HG03025 (cell line): Measurements from ENCODE around the gene TRDMT1.

Experiments
- ATAC-seq: cut with Tn5 transposase; IDR thresholded peaks from one replicate; pipeline ENCODE4 v1.9.1; 2021; ENCODE audit warnings: mild to moderate bottlenecking, moderate library complexity; ENCODE audit not compliant: unreplicated experiment, low FRiP score

The TRDMT1 gene

GRCh38 chr10:17232276-17232960 is 30.9 kb upstream of the TRDMT1 start:
- ATAC-seq, result no peak

DNA sequence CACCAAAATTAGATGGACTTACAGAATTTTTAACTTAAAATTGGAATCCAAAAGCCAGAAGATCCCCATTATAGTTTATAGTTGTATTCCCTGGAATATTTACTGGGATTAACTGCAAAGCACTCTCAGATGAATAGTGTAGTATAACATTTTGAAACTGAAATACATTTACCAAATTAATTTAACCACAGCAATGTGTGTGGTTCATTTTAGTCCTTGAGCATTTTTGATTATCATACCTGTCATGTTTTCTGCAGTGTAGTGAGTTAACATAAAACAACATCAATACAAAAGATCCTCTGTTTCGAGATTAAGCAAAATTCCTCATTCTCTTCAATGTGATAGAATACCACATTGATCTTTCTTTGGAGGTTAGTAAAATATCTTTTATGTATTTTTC is 30.3 kb upstream of the TRDMT1 start:
- ATAC-seq, result no peak

GRCh38 chr10:17229967-17230682 is 28.7 kb upstream of the TRDMT1 start:
- peak; percentile 66 for ATAC-seq

DNA sequence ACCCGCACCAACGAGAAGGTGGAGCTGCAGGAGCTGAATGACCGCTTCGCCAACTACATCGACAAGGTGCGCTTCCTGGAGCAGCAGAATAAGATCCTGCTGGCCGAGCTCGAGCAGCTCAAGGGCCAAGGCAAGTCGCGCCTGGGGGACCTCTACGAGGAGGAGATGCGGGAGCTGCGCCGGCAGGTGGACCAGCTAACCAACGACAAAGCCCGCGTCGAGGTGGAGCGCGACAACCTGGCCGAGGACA is 28.2 kb upstream of the TRDMT1 start:
- no peak for ATAC-seq

DNA sequence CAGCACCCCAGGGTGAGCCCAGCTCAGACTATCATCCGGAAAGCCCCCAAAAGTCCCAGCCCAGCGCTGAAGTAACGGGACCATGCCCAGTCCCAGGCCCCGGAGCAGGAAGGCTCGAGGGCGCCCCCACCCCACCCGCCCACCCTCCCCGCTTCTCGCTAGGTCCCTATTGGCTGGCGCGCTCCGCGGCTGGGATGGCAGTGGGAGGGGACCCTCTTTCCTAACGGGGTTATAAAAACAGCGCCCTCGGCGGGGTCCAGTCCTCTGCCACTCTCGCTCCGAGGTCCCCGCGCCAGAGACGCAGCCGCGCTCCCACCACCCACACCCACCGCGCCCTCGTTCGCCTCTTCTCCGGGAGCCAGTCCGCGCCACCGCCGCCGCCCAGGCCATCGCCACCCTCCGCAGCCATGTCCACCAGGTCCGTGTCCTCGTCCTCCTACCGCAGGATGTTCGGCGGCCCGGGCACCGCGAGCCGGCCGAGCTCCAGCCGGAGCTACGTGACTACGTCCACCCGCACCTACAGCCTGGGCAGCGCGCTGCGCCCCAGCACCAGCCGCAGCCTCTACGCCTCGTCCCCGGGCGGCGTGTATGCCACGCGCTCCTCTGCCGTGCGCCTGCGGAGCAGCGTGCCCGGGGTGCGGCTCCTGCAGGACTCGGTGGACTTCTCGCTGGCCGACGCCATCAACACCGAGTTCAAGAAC is 27.7 kb upstream of the TRDMT1 start:
- ATAC-seq, result no peak

GRCh38 chr10:17228091-17229015 is 26.9 kb upstream of the TRDMT1 start, which contains the start of gene VIM:
VIM (plus strand) TSS chr10:17228241; CDS start chr10:17229423, 1,182 bp downstream.
- ATAC-seq, result peak; percentile 29

DNA sequence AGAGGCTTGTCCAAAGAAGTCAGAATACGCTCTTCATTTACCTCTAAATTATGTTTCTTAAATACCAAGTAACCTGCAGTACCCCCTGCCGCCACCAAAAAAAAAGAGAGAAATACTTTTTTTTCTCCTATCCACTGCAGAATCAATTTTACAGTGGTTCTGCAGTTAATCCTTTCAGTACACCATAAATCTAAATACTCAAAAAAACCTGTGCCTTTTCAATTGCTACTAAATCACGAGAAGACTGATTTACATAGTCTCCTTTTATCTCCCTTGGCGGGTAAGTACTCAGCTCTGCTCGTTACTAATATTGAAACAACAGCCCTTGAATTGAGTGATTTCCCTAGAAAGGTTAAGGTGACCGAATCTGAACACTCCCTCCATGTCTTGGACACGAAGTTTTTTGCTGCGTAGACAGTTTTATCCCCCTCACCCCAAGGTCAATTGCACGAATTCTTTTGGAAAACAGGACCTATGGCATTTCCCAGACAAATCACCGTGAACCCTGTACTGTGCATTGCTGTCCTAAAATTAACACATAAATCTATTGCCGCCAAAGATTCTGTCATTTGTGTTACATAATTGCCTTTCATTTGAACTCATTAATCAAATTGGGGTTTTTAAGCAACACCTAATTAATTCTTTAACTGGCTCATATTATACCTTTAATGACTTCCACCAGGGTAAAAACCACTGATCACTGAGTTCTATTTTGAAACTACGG is 26.1 kb upstream of the TRDMT1 start:
- no peak for ATAC-seq

DNA sequence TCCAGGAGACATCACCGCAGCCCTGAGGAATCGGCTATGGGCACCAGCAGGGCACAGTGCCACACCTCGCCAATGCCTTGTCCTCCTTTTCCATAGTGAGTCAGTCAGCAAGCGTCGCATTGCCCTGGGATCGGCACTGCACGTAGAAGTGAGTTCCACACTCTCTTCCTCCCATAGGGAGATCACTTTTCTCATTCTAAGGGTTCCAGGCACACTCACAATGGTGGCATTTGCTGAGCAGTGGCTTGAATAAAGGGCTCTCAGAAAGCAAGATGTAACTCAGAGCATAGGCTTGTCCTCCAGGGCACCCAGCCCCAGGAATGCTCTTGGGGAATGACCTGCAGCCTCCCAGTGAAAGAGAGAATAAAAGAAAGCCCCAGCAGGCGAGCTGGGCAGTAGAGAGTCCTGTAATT is 25.4 kb upstream of the TRDMT1 start:
- ATAC-seq, result no peak

DNA sequence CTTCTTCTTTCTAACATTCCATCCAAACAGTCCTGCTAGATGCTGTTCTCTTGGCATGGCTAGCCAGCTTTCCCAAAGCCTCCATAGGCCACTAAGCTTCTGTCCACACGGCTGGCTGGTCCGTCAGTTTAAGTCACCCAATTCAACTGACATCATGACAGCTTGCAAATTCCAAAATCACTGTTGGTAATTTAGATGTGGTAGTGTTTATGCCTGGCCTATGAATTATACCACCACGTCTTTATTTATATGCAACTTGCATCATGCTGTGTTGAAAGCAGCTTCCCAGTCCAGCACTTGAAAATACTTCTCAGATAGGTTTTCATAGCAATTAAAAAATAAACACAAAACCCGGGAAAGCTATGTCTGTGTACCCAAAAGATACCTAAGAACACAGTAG is 24.3 kb upstream of the TRDMT1 start:
- ATAC-seq, result no peak

- ATAC-seq, result no peak
Measured at GRCh38 chr10:17222329-17222728, 20.9 kb upstream of the TRDMT1 start.

DNA sequence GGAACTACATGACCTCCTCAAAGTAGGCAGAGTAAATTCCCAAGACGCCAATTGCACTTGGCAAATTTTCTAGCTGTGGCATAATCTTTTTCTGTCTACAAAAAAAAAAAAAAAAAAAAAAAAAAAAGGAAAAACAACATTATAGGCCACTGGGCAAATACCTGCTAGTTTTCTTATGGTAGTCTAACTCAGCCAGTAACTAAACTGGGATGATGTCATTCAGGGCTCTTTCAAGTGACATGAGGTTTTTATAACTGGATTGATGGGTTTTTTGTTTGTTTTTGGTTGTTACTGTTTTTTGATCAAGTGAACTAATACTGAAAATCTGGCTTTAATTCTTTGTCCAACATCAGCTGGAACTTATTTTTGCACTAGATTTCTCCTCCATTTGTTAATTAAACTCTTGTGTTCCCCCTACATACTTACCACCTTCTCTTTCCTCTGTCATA is 19.2 kb upstream of the TRDMT1 start:
- ATAC-seq, result no peak

DNA sequence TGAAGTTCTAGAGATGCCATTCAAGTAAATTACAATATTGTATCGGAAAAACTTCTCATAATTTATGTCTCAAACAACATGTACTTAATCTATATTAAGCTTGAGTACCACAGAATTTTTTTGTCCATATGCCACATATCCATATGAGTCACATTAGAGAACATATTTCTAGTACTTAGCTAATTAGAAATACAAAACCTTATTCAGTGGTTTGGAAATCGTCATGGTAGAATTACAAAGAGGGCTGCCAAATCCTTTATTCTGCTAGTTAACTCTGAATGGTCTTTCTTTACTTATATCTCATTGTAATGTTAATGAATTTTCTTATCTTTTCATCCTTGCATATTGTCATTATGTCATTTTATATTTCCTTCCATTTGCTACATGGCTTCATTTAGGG is 17.6 kb upstream of the TRDMT1 start:
- ATAC-seq, result no peak

DNA sequence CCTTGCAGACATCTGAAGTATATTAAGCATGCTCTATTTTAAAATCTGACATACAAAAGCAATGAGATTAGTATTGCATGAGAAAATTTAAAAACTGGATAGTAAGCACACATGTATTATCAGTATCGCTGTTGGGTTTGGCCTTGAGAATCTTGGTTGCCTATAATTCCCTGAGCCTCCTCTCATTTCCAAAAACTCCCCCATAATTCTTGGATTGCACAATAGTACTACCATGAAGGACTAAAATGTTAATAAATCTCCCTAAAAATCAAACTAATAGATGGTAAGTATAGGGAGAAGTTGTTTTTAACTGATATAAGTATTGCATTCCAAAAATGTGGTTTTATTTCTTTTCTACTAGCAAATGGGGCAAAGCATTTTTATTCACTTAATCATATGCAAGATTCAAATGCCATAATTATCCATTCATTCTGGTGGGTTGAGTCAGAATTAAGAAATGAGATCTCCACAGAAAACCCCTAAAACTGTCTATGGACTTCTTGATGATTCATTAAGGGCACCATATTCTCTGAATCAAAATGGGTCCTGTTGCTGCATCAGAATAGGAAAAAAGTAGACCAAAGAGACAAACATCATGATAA is 16.3 kb upstream of the TRDMT1 start:
- ATAC-seq, result no peak

- ATAC-seq, result no peak
Measured at GRCh38 chr10:17216901-17217395, 15.5 kb upstream of the TRDMT1 start.

DNA sequence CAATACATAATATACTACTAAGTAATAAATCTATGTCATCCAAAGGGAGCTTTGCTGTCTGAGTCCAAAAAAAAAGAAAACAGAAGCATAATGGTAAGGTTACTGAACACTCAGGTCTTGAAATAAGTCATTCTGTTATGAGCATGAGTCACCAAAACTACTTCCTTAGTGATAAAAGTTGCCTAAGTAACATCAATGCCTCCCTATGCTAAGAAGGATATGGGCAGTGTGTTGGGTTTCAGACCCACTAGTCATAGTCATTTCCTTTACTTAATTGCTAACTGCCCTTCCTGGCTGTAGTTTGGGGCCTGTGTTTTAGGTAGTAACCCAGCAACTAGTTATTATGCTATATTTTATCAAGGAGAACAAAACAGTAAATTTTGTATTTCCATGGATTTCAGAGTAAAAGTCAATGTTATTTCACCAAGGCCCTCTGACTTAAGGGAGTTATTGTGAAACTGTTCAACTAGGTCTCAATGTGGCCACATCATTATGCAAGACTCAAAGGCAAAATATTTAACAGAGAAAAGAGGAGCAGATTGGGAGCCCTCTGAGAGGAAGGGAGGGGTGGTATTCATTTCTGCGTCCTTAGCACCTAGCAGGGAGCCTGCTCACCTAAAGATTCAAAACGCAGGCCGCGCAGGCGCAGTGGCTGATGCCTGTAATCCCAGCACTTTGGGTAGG is 14.9 kb upstream of the TRDMT1 start:
- peak; percentile 98 for ATAC-seq

DNA sequence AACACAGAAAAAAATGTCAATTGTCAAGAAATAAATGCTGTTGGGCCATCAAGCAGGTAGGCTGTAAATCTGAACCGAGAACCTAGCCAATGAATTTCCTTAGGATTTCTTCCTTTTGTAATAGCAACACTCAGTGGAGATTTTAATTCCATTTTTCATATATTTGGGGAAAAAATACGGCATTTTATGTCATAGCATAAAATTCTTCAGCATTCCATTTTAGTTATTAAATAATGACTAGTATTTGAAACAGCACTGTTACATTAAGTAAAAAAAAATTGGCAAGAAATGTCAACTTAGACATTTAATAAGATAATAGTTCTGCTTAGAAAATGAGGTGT is 14.3 kb upstream of the TRDMT1 start:
- ATAC-seq, result no peak

- no peak for ATAC-seq
Measured at GRCh38 chr10:17214971-17215781, 13.7 kb upstream of the TRDMT1 start.

- no peak for ATAC-seq
Measured at GRCh38 chr10:17214526-17214925, 13.1 kb upstream of the TRDMT1 start.
